ENCODE results near the gene HIPK2. TPM values are rescaled to one million over a fixed set of nuclear protein-coding genes. Genes with fewer than 3 reads are reported as not detected.

HIPK2 gene
- total RNA-seq, 2 experiments from 2014 or later = 17.3 to 17.6 TPM

DNA sequence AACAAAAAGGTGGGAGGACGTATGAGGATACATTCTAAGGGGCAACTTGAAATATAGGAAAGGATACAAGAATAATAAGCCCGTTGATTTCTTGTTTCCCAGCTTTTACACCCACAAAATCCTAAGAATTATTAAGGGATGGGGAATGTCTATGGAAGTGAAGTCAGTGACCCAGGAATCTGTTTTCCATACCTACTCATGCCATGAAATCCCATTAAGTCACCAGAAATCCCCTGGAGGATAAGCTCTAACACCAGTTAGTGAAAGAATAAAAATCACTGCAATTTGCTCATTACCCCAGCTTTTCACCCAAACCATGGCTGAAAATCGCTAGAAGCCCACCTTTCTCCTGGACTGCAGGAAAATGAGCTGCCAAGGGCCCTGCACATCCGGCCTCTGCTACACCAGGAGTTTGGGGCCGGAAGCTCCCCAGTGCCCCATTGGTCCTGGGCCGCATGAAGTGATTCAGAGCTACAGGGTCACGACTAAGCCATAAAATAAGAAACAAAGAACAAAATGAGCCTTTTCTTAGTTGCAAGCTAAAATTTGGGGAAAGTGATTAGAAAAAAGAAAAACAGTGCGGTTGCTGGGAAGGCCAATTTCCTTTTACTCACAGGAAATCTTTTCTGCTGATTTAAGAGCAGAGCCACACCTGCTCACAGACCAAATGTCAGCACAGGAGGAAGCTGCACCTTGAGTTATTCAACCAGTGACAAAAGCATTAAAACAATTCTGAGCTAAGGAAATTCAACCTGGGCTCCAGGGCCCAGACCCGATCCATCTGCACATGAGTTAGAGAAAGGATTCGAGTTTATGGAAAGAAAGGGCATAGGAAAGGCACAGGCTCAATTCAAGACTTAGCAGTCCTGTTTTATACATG lies 40.3 kb downstream of the HIPK2 start:
- TF ChIP-seq CTCF (IDR thresholded peaks at IDR 0.05) = no peak
- Mint-ChIP-seq H3K4me3 (peak overlapping the region; percentile 34), H3K36me3 (ENCODE audit: low read depth) (peaks cover 2% of the 10 kb centered on the region), H3K27me3 (no peaks in the 10 kb centered on the region), H3K9me3 (peaks cover 2% of the 10 kb centered on the region), H3K27ac (peak overlapping the region; percentile 84), H3K4me1 (ENCODE audit: low read depth) (peaks cover 34% of the 10 kb centered on the region)
- ChIA-PET CTCF (interaction anchor here (0.8 to 2.5 kb wide), 8 partner anchors 10 to 303 kb away, joined by 3 to 15 read pairs (median 4); no protein-coding TSS in a partner anchor), POLR2A (interaction anchor here (1.3 to 1.4 kb wide), 2 partner anchors 33 to 64 kb away, joined by 3 to 4 read pairs; no protein-coding TSS in a partner anchor)
- ATAC-seq (peak; percentile 86), DNase-seq (peak; percentile 54)
- intact Hi-C loops (cut with micrococcal nuclease) = no loop called here

DNA sequence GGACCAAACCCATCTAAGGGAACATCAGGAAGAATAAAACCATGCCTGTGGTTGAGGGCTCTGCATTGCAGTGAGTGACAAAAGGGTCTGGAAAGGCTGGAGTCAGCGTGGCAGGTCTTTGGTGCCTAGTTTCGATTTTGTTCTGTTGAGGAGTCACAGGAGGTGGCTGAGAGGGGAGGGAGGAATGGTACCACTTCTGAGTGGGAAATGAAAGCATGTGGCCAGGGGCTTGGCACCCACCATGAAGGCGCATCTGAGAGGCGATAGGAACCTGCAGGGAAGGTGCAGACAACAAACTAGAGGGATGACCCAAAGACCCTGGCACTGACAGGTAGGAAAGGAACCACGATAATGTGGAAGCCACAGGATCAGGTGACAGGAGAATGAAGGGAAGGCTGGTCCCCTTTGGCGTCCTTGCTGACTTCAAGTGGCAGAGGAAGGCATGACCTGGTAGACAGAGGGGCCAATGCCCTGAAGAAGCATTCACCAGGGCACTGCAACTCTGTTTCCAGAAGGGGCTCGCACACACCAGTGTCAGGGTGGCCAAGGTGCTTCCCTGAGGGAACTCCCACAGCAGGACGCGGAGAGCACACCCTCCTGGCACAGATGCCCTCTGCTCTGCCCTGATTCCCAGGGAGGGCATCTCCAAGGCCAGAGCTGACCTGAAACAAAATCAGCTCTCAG lies 41.7 kb downstream of the HIPK2 start:
- H3K4me3 Mint-ChIP-seq = no peak overlapping the region
- POLR2A ChIA-PET = no interaction called here
- peaks cover 3% of the 10 kb centered on the region for H3K36me3 Mint-ChIP-seq (ENCODE audit: low read depth)
- H3K27me3 Mint-ChIP-seq = no peaks in the 10 kb centered on the region
- DNase-seq (no peak), ATAC-seq (no peak)
- CTCF ChIA-PET = interaction anchor here (1.0 to 2.5 kb wide), 3 partner anchors 11 to 24 kb away, joined by 3 to 7 read pairs (median 4); no protein-coding TSS in a partner anchor
- H3K9me3 Mint-ChIP-seq = peaks cover 2% of the 10 kb centered on the region
- intact Hi-C loops (cut with micrococcal nuclease) = no loop called here
- peaks cover 47% of the 10 kb centered on the region for H3K4me1 Mint-ChIP-seq (ENCODE audit: low read depth)
- TF ChIP-seq CTCF (IDR thresholded peaks at IDR 0.05) = no peak
- H3K27ac Mint-ChIP-seq = no peak overlapping the region

GRCh38 chr7:139735466-139735865 lies 42.3 kb downstream of the HIPK2 start:
- Mint-ChIP-seq H3K4me1 (ENCODE audit: low read depth) (peaks cover 52% of the 10 kb centered on the region), H3K27ac (no peak overlapping the region), H3K9me3 (peaks cover 2% of the 10 kb centered on the region), H3K27me3 (no peaks in the 10 kb centered on the region), H3K4me3 (no peak overlapping the region), H3K36me3 (ENCODE audit: low read depth) (peaks cover 3% of the 10 kb centered on the region)
- ChIA-PET POLR2A (no interaction called here), CTCF (no interaction called here)
- intact Hi-C loops (cut with micrococcal nuclease) = no loop called here
- no peak for TF ChIP-seq CTCF (IDR thresholded peaks at IDR 0.05)
- no peak for DNase-seq
- no peak for ATAC-seq

GRCh38 chr7:139734395-139734794 lies 43.4 kb downstream of the HIPK2 start:
- ChIA-PET CTCF (no interaction called here), POLR2A (no interaction called here)
- peaks cover 3% of the 10 kb centered on the region for H3K9me3 Mint-ChIP-seq
- peaks cover 52% of the 10 kb centered on the region for H3K4me1 Mint-ChIP-seq (ENCODE audit: low read depth)
- DNase-seq (no peak), ATAC-seq (no peak)
- TF ChIP-seq CTCF (IDR thresholded peaks at IDR 0.05) = no peak
- H3K27ac Mint-ChIP-seq = no peak overlapping the region
- H3K4me3 Mint-ChIP-seq = no peak overlapping the region
- H3K27me3 Mint-ChIP-seq = no peaks in the 10 kb centered on the region
- intact Hi-C loops (cut with micrococcal nuclease) = no loop called here
- H3K36me3 Mint-ChIP-seq (ENCODE audit: low read depth) = peaks cover 6% of the 10 kb centered on the region

DNA sequence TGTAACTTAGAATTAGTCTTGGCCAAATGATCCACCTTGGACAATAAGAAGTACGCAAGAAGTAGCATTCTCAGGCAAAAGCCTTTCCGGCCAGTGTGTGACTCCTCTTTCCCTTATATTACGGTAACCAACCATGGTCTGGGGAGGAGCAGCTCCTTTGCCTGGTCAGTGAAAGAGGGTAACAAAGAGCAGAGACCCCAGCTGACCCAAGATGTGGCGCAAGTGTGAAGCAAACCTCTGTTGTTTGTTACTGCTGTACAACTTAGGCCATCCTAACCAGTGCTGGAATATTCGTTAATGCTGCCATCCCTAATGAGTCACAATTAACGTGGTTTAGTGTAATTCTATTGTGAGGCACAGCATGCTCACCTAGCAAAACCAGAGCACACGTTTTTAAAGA lies 44.0 kb downstream of the HIPK2 start:
- H3K36me3 Mint-ChIP-seq (ENCODE audit: low read depth) = peaks cover 10% of the 10 kb centered on the region
- no peak for ATAC-seq
- H3K27ac Mint-ChIP-seq = no peak overlapping the region
- ChIA-PET POLR2A (no interaction called here), CTCF (no interaction called here)
- peaks cover 50% of the 10 kb centered on the region for H3K4me1 Mint-ChIP-seq (ENCODE audit: low read depth)
- H3K27me3 Mint-ChIP-seq = no peaks in the 10 kb centered on the region
- no peak for TF ChIP-seq CTCF (IDR thresholded peaks at IDR 0.05)
- intact Hi-C loops (cut with micrococcal nuclease) = no loop called here
- no peak for DNase-seq
- no peak overlapping the region for H3K4me3 Mint-ChIP-seq
- H3K9me3 Mint-ChIP-seq = peaks cover 3% of the 10 kb centered on the region

Measured in activated CD8-positive, alpha-beta T cell treated with anti-CD3 and anti-CD28 coated beads for 36 hours (primary cell).